NCI-H2227 treated with DMSO at 0.1 percent for 48 hours (cell line): ENCODE results near the gene SATB2.

Experiments used
- DNase-seq: peaks from one replicate; lab custom pipeline; 2025; lab: John Stamatoyannopoulos, UW

The SATB2 gene

GRCh38 chr2:199457147-199458008 lies at the start of gene SATB2:
SATB2 (minus strand) TSS chr2:199457939; CDS start chr2:199456037, 1,902 bp downstream.
- DNase-seq, result peak; percentile 69

- DNase-seq, result no peak
Measured at GRCh38 chr2:199505755-199506403, 48.1 kb upstream of the SATB2 start.

- no peak for DNase-seq
Measured at GRCh38 chr2:199503148-199503547, 45.4 kb upstream of the SATB2 start.

GRCh38 chr2:199499005-199499404 lies 41.3 kb upstream of the SATB2 start:
- DNase-seq, result no peak

GRCh38 chr2:199495147-199495546 lies 37.4 kb upstream of the SATB2 start:
- DNase-seq, result no peak

- peak; percentile 63 for DNase-seq
Measured at GRCh38 chr2:199490049-199490448, 32.3 kb upstream of the SATB2 start.

- peak; percentile 14 for DNase-seq
Measured at GRCh38 chr2:199488772-199489400, 31.1 kb upstream of the SATB2 start.

- DNase-seq, result peak; percentile 29
Measured at GRCh38 chr2:199485732-199486335, 28.1 kb upstream of the SATB2 start.

- no peak for DNase-seq
Measured at GRCh38 chr2:199484927-199485326, 27.2 kb upstream of the SATB2 start.

GRCh38 chr2:199480966-199481365 lies 23.2 kb upstream of the SATB2 start:
- DNase-seq, result no peak

- DNase-seq, result no peak
Measured at GRCh38 chr2:199477277-199477834, 19.6 kb upstream of the SATB2 start.

- peak; percentile 85 for DNase-seq
Measured at GRCh38 chr2:199471443-199472057, 13.8 kb upstream of the SATB2 start.

- peak; percentile 57 for DNase-seq
Measured at GRCh38 chr2:199470672-199471442, 13.1 kb upstream of the SATB2 start.

- no peak for DNase-seq
Measured at GRCh38 chr2:199470361-199470671, 12.6 kb upstream of the SATB2 start.

GRCh38 chr2:199469514-199470360 lies 12.0 kb upstream of the SATB2 start:
- DNase-seq, result no peak

GRCh38 chr2:199468561-199469513 lies 11.1 kb upstream of the SATB2 start:
- no peak for DNase-seq

- DNase-seq, result no peak
Measured at GRCh38 chr2:199467066-199467822, 9.5 kb upstream of the SATB2 start.

GRCh38 chr2:199466692-199467065 lies 8.9 kb upstream of the SATB2 start:
- no peak for DNase-seq
